Measurements from ENCODE around the gene SPATA46.

The SPATA46 gene

DNA sequence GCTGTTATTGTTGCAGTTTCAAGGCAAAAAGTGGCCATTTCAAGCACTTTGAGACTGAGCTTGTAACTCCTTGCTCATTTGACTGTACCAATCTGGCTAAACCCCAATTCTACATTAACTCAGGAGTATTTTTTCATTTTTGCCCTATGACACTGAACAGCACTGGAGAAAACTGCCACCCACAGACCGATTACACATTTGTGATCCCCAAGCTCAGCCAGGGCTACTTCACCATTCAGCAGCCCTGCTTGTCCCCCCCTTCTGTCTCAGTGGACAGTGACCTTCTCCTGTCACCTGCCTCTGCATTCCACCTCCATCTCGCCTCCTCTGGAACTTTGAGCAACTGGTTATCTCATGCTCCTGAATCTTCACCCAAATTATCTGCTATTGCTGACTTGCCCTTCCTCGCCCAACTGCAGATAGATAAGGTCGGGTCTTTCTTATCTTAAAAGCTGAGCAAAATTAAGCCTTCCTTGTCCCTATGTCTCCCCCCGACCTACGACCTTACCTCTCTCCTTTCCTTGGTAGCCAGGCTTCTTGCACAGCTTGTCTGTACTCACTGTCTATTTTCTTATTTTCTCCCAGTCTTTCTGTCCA is 25.3 kb downstream of the SPATA46 start:
- no peak for DNase-seq

GRCh38 chr1:162349635-162350330 is 26.9 kb downstream of the SPATA46 start:
- no peak for DNase-seq

- DNase-seq = no peak
Measured at GRCh38 chr1:162347281-162347680, 29.4 kb downstream of the SPATA46 start.

DNA sequence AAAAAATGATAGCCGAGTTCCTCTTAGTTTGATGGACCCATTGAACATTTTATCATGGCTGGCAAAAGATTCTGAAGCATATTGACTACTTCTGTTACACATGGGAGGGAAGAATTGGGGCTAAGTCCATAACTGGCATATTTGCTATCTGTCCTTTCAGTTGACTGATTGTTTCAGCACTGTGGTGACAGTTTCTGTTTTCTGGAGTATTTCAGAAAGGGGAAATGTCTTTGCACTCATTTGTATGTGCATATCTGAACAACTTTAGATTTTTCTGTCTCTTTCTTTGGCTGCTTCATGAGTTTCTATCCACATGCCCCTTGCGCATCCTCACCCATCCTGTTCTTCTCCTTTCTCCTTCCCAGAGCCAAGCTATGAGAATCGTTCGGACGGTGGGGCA is 33.2 kb downstream of the SPATA46 start:
- no peak for DNase-seq

DNA sequence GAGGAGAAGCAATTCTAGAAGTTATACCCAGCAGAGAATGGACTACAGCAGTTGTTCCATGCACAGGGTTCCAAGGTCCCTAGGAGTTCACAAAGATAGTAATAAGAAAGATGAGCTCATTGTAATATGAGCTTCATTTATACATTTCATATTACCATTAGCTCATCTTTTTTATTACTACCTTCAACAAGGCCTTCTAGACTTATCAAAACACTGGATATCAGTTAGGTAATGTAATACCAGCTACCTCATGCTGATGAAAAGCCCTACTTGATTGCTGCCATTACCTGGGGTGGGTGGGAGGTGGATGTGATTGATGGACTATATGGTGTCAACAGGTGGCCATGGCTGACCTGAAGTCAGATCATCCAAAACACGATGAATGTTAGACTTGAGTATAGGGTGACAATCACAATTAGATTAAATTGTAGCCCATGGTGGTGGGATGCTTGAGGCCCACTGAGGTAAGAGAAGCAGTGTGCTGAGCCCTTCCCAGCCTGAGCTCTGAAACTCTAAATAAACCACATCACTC is 34.1 kb downstream of the SPATA46 start:
- no peak for DNase-seq

DNA sequence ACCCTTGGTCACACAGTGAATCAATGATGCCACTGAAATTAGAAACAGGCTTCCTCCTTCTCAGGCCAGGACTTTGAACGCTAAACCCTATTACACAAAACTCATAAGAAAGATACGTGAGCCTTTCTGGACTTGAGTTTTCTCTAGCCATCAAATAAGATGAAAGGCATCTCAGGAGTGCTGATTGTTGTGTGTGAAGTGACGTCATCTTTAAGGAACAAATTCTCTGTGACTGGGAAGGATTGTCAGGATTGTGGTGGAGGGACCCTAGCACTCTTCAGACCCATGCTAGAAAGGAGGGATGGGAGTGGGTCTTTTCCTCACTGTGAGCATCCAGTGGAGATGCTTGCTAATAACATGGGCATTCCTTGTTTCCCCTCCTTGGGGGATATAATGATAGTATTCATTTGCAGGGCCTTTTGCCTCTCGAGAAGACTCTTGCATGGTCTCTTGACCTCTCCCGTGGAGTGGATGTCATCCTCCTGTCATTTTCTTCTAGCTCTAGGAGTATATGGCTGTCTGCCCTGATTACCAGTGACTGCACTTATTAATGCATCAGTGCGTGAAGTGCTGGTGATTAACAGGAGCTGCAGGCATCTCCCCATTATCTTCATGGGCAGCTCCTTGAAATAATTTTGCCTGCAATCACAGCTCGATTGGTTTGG is 39.9 kb downstream of the SPATA46 start:
- DNase-seq = no peak

- DNase-seq = no peak
Measured at GRCh38 chr1:162335126-162335525, 41.5 kb downstream of the SPATA46 start.

DNA sequence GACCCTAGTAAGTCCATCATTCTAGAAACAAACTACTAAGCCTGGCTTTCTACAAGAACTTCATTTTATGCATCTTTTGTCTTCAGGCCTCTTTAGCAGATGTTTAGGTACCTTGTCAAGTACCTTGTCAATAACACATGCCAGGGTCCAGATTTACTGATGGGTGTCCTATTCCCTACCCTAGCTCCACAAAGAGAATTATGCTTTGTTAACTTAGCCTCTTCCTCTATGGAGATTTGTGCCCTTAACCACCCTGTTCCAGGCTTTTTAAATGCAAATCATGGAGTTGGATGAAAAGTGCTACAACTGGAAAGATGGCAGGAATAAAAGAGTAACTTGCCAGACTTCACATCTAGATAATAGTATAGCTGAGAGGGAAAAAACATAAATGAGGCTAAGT is 42.7 kb downstream of the SPATA46 start:
- no peak for DNase-seq

GRCh38 chr1:162329826-162330225 is 46.8 kb downstream of the SPATA46 start:
- no peak for DNase-seq

DNA sequence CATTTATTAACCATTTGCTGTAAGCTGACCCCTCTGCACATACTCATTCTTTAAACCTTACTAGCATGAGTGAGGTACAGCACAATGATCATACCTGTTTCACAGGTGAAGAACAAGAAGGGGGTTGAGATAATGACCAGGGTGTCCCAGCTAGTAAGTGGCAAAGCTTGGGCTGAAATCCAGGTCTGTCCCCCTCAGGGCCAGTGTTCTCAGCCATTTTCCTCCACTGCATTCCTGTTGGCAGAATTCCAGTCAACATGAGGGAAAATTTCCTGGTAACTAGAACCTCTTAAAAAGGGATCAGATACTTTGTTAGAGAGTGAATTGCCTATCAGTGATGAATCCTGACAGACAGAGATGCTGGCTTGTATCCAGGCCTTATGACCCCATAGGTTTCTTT is 48.1 kb downstream of the SPATA46 start:
- DNase-seq = no peak

DNA sequence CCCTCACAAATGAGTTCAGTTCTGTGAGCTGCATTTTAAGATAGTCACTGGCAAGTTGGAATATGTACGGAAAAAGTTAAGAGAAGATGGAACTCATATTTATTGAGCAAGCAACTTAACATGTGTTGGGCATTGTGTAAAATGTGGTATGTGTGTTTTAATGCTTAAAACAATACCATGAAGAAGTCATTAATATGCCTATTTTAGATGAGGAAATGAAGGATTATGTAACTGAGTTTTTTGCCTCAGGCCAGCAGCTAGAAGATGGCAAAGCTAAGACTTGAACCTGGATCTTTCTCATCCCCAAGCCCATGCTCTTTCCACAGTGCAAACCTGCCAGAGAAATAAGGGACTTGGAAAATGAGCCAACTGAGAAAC is 48.9 kb downstream of the SPATA46 start:
- DNase-seq = no peak

DNA sequence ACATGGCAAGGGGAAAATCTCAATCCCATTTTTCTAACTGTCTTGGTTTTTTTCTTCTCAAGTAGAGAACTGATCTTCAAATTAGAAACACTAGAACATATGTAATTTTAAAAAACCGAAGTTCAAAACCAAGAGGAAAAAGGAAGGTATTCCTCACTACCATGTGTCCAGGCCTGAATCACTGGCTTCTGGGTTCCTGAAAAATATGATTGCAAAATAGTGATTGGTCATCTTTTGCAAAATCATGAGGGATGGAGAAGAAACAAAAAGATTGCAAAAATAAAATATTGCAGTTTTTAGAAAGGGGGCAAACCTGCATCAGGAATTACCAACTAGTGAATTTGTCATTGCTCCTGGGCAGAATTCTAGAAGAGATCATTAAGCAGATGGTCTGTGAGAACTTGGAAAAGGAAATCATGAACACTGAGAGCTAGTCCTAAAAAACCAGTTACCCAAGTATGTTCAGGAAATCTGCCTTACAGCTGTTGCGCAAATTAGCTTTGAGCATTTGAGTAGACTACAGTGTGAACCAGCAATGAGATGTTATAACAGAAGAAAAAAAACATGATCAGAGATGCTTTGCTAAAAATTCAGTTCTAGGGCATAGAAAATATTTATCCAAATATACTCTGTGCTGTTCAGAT is 49.4 kb downstream of the SPATA46 start:
- no peak for DNase-seq

GRCh38 chr1:162326559-162326958 is 50.1 kb downstream of the SPATA46 start:
- DNase-seq = no peak

DNA sequence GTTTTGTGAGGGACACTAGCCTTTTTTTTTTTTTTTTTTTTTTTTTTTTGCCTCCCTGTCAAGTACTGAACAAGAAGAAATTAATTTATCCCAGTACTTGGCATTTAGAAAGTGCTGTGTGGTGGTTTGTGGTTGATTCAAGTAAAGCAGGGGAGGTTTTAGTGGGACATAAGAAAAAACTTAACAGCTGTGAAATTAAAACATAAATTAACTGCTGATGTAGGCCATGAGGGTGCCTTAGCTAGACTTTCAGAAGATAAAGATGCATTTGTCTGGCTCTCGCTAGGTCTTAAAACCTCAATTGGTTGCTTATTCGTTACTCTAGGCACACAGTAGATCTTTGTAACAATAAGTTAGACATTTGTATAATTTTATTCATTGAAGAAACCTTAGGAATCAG is 52.3 kb downstream of the SPATA46 start:
- no peak for DNase-seq
